GM23338 (cell line): Measurements from ENCODE around the gene NEO1.

Source experiments
- CTCF ChIP-seq, 2 experiments: fragments of 200-600 bp in 1 of 2; sonication (generic) in 1 of 2; conservative IDR thresholded peaks; 2 replicates each; pipeline versions ENCODE4 v1.5.1 to v1.6.1; 2016 to 2017; ENCODE audit warnings: antibody characterized with exemption in 2 of 2, low read depth in 2 of 2, mild to moderate bottlenecking in 2 of 2, moderate library complexity in 1 of 2
- EZH2 ChIP-seq: fragments of 200-600 bp; sonication (generic); IDR thresholded peaks from one replicate; pipeline ENCODE4 v1.8.0; 2017; ENCODE audit warnings: antibody characterized with exemption, mild to moderate bottlenecking, low read depth; ENCODE audit not compliant: unreplicated experiment
- EZH2phosphoT487 ChIP-seq: fragments of 200-600 bp; sonication (generic); IDR thresholded peaks from one replicate; pipeline ENCODE4 v1.8.1; 2018; ENCODE audit warnings: antibody characterized with exemption; ENCODE audit not compliant: unreplicated experiment
- POLR2AphosphoS5 ChIP-seq: IDR thresholded peaks from 2 replicates; pipeline ENCODE4 v1.6.1; 2016; ENCODE audit warnings: antibody characterized with exemption, low read depth

GRCh38 chr15:73139041-73139743 is 86.9 kb downstream of the NEO1 start:
- TF ChIP-seq CTCF (conservative IDR thresholded peaks at IDR 0.05; ENCODE audit: low read depth in 2 of 2), result no peak
- no peak for TF ChIP-seq POLR2AphosphoS5
- no peak for TF ChIP-seq EZH2phosphoT487
- no peak for TF ChIP-seq EZH2
